Ishikawa (cell line): Measurements from ENCODE around the gene SH3RF3.
A peak's percentile ranks its signal among the peaks of the same experiment; 100 is the strongest.

Experiments
- CEBPB ChIP-seq: IDR thresholded peaks from 2 replicates; pipeline ENCODE4 v1.6.1; 2012
- CREB1 ChIP-seq: IDR thresholded peaks from 2 replicates; pipeline ENCODE4 v1.6.1; 2012; ENCODE audit warnings: low read depth
- EGR1 ChIP-seq: IDR thresholded peaks from 2 replicates; pipeline ENCODE4 v1.6.1; 2012
- EP300 ChIP-seq: IDR thresholded peaks from 2 replicates; pipeline ENCODE4 v1.6.1; 2012; ENCODE audit warnings: borderline replicate concordance
- FOXM1 ChIP-seq: IDR thresholded peaks from 2 replicates; pipeline ENCODE4 v1.6.1; 2012; ENCODE audit warnings: low read depth, borderline replicate concordance
- MAX ChIP-seq: IDR thresholded peaks from 2 replicates; pipeline ENCODE4 v1.6.1; 2012
- NFIC ChIP-seq: IDR thresholded peaks from 2 replicates; pipeline ENCODE4 v1.6.1; 2012
- RAD21 ChIP-seq: IDR thresholded peaks from 2 replicates; pipeline ENCODE4 v1.6.1; 2012; ENCODE audit warnings: low read depth
- REST ChIP-seq: IDR thresholded peaks from 2 replicates; pipeline ENCODE4 v1.6.1; 2012; ENCODE audit warnings: low read depth, mild to moderate bottlenecking
- TAF1 ChIP-seq: IDR thresholded peaks from 2 replicates; pipeline ENCODE4 v1.6.1; 2012; ENCODE audit warnings: low read depth, mild to moderate bottlenecking
- TCF12 ChIP-seq: IDR thresholded peaks from 2 replicates; pipeline ENCODE4 v1.6.1; 2012; ENCODE audit warnings: low read depth
- TEAD4 ChIP-seq: IDR thresholded peaks from 2 replicates; pipeline ENCODE4 v1.6.1; 2012
- USF1 ChIP-seq: IDR thresholded peaks from 2 replicates; pipeline ENCODE4 v1.6.1; 2012
- YY1 ChIP-seq: IDR thresholded peaks from 2 replicates; pipeline ENCODE4 v1.6.1; 2012; ENCODE audit warnings: low read depth
- ZBTB7A ChIP-seq: IDR thresholded peaks from 2 replicates; pipeline ENCODE4 v1.6.1; 2012; ENCODE audit warnings: low read depth

The SH3RF3 gene

GRCh38 chr2:109448207-109448606 lies 319.2 kb downstream of the SH3RF3 start:
- TF ChIP-seq NFIC: no peak
- no peak for TF ChIP-seq ZBTB7A
- no peak for TF ChIP-seq EGR1
- no peak for TF ChIP-seq CEBPB
- no peak for TF ChIP-seq USF1
- TF ChIP-seq REST: no peak
- no peak for TF ChIP-seq MAX
- TF ChIP-seq CREB1: no peak
- TF ChIP-seq TCF12: no peak
- no peak for TF ChIP-seq TEAD4
- no peak for TF ChIP-seq TAF1
- TF ChIP-seq RAD21: no peak
- TF ChIP-seq EP300: no peak
- TF ChIP-seq FOXM1: no peak
- no peak for TF ChIP-seq YY1

GRCh38 chr2:109448946-109449788 lies 320.2 kb downstream of the SH3RF3 start:
- TF ChIP-seq NFIC (0 out of 2 replicates have a peak, but pooled peaks have one; percentile 29), MAX (no peak), RAD21 (peak; percentile 50)

- TF ChIP-seq YY1: no peak
- no peak for TF ChIP-seq REST
- TF ChIP-seq ZBTB7A: no peak
These were observed 321.7 kb downstream of the SH3RF3 start for GRCh38 chr2:109450574-109451273.

GRCh38 chr2:109451671-109452070 lies 322.7 kb downstream of the SH3RF3 start:
- TF ChIP-seq REST (no peak), TEAD4 (no peak), NFIC (no peak), CREB1 (no peak), YY1 (no peak), USF1 (no peak), TCF12 (no peak), CEBPB (no peak), EP300 (no peak), ZBTB7A (no peak), EGR1 (no peak), RAD21 (no peak), MAX (no peak), TAF1 (no peak), FOXM1 (no peak)
